ENCODE measurements around the gene DNAH8.

Gene DNAH8

DNA sequence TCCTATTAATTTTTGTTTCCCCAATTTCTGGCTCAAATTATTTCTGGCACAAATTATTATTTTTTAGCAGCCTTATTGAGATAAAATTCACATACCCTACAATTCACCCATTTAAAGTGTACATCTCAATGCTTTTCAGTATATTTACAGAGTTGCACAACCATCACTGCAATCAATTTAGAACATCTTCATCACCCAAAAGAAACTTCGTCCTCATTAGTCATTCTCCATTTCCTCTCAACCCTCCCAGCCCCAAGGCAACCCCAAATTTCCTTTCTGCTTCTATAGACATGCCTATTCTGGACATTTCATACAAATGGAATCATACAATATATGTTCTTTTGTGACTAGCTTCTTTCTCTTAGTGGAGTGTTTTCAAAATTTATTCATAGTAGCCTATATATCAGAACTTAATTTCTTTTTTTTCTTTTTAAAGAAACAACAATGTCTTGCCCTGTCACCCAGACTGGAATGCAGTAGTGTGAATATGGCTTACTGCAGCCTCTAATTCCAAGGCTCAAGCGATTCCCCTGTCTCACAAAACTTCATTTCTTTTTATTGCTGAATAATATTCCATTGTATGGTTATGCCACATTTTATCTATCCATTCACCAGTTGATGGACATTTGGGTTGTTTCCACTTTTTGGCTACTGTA lies 84.5 kb downstream of the DNAH8 start:
- no peak for DNase-seq

DNA sequence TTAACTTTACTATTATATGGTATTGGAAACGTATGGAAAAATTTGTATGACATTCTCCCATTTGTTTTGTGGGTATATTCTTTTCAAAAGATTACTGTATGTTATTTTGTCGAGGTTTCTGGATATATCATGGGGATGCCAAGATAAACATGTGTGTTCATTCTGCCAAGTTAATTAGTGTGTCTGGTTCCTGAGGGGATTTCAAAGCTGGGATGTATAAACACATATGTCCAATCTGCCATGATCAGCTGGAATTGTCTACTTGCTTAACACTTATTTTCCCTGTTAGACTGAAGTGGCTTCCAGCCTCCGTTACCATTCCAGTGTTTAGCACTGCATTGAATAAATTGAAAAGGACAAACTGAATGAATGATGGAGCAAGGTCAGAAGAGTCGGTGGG lies 86.2 kb downstream of the DNAH8 start:
- no peak for DNase-seq

DNA sequence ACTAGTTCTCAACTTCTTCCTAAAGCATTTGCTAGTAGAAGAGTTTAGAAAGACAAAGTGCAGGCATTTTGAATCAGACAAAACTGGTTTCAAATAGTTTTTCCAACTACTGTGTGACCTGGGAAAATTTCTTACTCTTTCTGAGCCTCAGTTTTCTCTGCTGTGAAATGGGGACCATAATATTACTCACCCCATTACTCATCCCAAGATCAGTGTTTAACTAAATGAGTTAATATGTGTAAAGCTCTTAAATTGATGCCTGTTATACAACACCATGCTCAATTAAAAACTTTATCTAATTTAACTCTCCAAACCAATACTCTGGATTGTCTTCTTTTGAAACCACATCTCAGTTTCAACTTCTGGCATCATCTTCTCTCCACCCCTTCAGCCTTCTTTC lies 87.4 kb downstream of the DNAH8 start:
- no peak for DNase-seq

DNA sequence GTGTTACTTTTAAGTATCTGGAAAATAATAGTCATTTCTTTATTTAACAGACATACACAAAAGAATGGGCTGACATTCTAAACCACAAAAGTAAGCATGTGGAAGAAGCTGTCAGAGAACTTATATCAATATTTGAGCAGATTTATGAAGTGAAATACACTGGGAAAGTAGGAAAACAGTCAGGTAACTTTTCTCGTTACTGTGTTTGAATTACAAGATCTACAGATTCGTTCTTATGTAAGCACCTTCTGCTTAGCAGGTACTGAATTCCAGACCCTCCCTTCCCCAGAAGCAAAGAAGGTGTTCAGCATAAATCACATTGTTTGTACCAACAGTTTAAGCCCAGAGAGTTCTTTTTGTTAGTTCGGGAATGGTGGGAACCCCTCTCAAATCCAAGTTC lies 88.0 kb downstream of the DNAH8 start:
- no peak for DNase-seq

DNA sequence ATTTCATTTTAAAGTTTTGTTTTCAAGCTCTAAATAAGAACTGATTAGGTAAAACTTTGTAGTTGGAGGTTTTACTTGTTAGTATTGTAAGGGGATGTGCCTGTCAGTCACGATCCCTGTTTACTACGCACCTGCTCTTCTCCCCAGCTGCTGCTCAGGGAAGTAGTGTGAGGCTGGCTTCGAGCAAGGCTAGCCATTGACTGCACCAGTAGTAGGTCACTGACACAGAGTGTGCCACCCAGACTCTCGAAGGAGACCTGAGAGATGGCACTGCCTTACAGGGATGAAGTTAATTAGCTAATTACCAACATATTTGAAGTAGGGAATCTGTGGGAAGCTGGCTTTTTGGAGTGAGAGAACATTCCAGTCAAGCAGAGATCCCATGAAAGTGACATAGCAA lies 89.2 kb downstream of the DNAH8 start:
- DNase-seq: no peak

DNA sequence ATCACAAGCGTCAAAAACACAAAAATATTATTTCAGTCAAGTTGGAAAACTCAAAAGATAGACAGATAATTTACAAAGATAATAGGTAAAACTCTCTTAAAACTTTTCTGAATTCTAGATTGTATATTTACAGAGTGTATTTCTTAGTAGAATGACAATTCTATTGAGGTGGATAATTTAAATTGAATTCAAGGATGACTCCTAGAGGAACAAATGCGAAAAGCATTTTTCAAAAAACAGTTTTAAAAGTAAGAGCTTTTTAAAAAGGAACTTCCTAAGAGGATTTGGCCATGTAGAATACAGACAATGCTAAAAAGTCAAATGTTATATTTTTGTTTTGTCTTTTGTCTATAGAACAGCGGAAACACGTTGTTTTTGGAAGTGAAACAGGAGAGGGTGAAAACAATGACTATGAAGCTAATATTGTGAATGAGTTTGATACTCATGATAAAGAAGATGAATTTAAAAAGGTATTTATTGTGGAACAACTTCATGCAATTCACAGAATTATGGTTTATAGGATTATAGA lies 90.1 kb downstream of the DNAH8 start:
- no peak for DNase-seq

DNA sequence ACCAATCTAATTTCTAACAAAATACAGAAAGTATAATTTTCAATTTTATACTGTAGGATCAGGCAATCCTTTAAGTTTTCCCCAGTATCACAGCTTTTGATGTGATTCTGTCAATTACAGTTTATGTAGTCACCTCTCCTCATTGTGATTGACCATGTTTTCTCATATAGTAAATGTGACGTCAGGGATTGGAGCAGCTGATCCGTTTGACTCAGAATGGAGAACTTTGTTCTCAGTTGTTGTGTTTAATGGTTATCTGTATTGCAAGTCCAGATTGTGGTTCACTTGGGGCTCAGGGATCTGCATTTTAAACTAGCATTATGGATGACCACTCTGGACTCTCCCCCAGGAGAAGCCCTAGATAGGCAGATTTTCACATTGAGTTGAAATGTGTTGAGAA lies 90.6 kb downstream of the DNAH8 start:
- DNase-seq: no peak

DNA sequence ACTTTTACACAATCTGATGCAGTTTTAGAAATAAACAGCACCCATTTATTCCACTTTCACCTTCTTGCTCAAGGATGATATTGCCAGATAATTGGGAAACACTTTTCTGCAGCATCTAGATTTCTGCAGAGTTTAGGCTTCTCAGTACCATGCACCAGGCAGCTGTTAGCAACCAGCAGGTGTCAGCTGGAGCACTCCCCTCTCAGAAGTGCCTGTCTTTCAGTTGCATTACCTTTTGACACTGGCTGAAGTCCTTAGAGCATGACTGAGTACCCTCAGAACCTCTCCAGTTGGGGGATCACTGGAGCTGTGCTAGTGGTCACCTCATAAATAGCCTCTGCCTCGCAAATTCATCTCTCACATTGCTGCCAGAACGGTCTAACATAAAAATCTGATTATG lies 91.2 kb downstream of the DNAH8 start:
- no peak for DNase-seq

DNA sequence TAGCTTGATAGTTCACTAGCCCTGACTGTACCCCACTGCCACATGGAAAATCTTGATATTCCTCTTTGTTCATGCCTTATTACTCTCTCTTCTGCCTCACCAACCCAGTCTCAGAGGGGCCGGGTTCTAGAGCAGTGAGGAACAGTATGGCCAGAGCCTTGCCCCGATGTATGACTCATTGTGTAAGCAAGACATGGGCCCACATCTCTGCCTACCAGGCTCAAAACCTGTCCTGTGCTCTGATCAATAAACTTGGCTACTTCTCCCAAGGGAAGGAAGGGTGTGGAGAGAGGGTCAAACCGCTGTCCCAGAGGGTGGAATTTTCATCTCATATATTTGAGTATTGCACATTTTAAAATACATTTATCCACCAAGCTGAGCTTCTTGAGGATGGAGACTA lies 91.7 kb downstream of the DNAH8 start:
- DNase-seq: no peak

DNA sequence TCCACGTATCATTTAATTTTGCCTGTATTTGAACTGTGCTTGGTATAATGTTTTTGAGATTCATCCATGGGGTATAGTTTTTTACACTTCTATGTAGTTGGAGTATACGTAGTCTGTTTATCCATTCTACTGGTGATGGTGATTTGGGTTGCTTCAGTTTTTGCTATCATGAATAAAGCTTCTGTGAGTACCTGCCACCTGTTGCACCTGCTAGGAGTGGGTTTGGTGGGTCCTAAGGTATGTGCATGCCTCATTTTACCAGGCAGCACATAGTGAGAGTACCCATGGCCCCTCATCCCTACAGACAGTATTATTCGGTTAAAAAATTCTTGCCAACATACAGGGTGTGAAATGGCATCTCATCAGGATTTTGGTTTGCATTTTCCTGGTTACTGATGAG lies 92.9 kb downstream of the DNAH8 start:
- DNase-seq: no peak

DNA sequence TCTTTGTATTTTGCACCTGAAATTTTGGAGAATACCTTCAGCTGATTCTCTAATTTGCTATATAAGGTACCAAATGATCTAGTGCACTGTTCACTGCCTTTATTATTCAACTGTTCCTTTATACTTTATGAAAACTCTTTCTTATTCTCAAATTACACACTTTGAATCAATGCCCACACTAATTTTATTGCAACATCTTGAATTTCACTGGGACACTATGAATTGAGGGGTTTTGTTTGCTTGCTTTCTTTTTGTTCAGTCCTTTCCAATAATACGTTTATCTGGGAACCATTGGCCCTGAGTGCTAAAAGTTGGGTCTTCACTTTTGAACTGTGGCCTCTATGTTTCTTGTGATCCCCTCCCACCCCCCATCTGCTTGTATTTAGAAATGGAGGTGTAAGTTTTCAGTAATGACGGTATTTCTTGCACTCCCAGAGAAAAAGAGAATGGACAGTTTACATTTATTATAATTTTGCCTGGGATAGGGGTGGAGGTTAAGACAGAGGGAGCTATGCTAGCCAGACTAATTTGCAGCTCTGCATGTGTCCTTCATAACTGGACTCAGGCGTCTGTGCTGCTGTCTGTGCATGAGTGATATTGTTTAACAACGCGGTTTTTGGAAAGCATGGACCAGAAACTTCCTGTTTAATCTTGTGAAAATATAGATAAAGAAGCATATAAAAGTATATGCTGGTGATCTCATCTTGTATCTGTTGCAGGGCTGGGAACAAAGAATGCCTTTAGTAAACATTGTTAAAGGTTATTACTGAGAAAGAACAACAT lies 98.1 kb downstream of the DNAH8 start:
- no peak for DNase-seq

DNA sequence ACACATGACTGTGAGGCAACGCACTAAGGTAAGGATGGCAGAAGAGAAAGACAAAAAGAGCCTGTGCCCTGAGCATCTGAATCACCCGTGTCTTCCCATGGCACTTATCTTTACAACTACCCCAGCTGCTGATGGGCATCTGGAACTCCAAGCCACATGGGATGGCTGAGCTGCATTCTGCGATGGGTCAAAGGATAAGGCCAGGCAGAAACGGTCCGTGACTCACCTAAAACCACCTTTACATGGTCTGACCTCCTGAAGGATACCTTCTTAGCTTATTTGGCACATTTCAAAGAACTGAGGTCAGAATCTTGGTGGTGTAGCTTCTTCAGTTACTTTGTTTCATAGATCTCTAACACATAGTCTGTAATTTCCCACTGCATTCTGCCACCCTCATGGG lies 99.7 kb downstream of the DNAH8 start:
- no peak for DNase-seq

DNA sequence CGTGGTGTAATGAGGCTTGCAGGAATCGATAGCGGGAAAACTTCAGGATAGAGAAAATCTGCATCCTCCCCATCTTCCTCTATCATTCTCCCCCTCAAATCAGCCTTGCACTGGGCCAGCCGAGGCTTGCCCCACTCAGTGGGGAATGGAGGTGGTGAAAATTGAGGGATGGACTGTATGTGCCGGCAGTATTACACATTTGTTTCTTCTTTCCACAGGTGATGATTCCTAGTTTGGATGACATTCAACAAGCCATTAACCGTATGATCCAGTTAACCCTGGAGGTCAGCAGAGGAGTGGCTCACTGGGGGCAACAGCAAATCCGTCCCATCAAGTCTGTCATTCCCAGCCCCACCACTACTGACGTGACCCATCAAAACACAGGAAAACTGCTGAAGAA lies 100.1 kb downstream of the DNAH8 start:
- DNase-seq: no peak

DNA sequence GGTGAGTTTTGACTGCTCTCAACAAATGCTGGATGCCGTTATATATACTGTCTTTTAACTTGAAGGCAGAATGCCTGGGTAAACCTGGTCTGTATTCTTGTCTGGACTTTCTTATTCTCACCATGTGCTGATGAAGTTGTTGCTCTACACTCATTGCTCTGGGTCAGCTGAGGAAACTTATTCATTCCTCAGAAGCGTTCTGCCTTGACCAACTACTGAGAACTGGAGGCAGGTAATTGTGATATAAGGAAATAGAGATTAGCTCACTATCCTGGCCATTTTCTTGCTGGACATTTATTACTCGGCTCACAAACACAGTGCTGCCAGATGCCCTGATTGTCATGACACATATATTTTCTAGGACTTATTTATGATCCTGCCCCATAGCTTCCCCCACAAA lies 103.6 kb downstream of the DNAH8 start:
- no peak for DNase-seq

DNA sequence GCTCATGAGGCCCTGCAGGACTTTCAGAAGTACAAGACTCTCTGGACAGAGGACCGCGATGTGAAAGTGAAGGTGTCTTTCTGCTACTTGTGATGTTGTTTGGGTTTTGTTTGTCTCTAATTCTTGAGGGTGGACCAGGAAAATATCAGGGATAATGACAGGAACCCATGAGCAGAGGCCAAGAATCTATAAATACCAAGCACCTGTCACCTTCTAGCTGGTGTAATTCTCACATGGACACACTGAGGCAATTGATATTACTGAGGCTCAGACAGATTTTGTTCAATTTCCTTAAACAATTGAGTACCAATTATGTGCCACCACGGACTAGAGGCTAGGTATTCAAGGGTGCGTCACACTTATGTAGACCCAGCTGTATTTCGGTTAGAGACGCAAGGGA lies 107.9 kb downstream of the DNAH8 start:
- DNase-seq: no peak

DNA sequence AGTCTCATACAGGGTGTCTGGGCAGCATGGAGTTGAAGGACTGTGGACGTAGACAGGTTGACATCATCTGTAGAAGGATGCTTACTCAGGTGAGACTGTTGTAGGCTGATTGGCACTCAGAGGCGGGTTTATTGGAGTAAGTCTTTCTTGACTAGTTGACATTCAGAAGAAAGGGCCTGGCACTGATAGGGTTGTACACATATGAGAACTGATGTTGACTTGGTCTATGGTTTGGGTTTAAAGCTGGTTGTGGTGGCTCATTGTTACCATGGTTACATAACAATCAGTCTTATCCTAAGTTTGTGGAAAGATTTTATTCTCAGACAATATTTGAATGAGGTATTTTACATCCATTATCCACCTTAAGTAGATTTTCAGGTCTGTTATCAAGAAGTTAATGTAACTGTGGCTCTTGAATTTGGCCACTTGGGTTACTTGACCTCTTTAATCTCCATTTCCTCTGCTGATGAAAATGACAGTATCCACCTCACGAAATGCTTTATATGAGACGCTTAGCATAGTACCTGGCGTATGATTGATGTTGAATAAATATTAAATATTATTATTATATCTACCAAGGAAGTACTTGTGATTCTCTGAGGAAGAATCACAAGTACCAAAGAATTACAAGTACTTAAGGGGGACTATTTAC lies 109.3 kb downstream of the DNAH8 start:
- DNase-seq: no peak

DNA sequence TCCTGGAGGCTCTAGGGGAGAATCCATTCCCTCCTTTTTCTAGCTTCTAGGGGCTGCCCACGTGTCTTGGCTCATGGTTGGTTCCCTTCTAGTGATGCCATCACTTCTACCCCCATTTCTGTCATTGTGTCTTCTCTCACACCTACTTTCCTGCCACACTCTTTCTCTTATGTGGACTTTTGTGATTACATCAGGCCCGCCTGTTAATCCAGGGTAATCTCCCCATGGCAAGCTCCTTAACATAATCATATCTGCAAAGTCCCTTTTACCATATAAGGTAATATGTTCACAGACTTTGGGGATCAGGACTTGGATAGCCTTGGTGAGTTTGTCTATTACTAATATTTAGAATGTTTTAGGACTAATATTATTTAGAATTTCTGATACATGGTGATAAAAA lies 111.9 kb downstream of the DNAH8 start:
- DNase-seq: no peak

DNA sequence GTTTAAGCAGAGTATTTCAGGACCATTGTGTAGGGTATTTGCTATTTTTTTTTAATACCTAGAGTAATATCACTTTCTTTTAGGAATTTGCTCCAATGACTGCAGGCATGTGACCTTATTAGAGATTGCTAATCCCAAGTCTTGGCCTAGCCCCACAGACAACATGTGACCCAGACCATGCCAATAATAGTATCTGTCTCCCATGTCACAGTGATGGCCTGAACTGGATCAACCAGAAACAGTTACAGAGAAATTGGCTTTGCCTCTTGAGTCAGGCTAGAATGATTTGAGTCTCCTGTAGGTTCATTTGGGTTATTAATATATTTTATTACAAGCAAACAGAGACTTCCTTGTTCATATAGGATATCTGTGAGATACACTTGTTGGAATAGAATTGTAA lies 116.8 kb downstream of the DNAH8 start:
- DNase-seq: no peak

DNA sequence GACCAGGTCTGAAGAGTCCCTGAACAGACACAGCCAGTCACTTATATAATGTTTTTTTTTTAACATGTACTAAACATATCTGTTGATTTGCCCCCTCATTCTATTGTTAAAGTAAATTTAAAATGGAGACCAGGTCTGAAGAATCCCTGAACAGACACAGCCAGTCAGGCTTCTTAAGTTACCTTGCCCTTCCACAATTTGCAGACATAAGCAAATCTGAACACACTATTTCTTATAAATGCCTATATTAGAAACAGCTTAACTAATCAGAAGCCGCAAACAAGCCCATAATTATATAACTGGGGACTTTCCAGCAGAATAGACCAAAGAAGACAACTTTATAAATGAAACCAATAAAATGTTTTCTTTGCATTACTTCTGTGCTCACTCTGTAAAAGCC lies 118.2 kb downstream of the DNAH8 start:
- no peak for DNase-seq

DNA sequence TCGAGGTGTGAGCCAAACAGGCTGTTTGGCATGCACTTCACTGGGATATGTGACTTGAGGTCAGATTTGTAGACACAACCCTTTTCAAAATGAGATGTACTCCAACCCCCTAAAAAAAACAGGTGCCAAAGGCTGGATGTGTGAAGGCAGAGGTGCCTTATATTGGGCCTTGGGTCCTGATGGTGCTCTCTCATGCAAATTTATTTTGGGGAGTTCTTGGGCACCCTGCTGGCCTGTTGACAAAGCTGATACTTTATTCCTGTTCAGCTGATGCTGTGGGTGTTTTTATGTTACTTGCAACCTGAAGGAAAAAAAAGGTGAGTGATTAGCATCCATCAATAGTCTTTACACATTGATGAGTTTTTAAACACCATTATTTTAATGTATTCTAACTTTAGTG lies 121.5 kb downstream of the DNAH8 start:
- no peak for DNase-seq

DNA sequence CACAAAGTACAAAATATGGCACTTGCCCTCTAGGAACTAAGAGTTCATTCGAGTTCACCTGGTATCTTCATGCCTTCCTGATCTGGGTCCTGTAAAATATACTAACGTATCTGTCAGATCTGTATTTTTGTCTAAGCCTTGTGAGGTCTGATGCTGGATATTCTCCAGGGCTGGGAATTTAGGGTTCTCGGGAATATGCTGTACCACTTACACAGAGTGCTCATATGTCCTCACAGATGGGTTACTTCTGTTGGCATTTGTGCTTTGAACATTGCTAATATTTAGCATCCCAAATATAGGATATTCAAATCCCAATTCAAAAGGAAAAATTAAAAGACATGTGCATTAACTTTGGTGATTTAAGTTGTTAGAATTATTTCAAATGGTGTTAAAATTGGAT lies 122.0 kb downstream of the DNAH8 start:
- DNase-seq: no peak

DNA sequence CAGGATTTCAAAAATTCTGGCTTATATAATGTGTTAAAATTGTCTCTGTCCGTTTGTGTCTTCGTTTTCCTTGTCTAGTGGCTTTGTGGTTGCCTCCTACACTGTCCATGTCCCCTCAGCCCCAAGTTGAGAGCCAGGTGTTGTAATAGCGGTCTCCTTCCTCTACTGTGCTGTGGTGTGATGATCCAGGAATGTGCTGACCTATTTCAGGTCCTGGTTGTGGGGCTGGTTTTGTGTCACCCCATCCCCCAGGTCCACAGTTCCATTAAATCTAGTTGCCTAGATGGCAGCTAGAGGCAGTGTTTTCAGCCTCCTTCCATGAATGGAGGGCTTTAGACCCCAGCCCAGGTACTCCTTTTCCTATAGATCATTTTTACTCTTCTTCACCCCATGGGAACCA lies 128.7 kb downstream of the DNAH8 start:
- DNase-seq: no peak

DNA sequence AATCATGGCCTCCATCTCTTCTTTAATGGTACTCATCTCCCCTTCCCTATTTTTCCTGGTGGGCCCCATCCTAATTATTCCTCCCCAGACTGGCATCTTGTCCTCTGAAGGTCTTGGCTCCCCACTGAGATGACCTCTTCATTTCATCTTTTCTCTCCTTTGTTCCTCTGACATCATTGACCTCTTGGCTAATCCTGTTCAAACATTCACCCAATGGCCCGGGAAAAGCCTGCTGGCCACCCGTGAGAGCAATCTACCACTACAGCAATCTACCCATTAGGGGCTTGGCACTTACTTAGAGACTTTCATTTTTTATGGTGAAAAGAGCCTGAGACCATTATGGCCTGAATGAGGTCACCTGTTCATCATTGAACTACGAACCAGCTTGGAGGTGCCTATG lies 130.8 kb downstream of the DNAH8 start:
- DNase-seq: no peak

DNA sequence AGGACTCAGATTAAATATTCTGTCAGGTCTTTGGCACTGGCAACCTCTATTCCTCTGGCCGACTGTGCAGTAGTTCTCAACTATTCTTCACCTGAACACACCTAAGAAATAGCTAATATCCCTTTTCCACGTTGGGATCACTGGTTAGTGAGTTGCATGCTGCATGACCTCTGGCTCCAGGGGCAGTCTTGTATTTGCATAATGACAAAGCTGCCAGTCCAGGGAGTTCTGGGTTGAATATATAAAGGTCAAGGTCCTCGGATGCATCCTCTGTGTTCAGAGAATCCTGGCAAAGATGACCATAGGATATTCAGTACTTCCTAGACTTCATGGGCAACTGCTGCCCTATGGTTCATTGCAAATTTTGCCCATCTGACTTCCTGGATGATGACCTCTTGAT lies 131.2 kb downstream of the DNAH8 start:
- DNase-seq: no peak
